Measurements from ENCODE around the gene CHD3. TPM values are rescaled to one million over a fixed set of nuclear protein-coding genes. Genes with fewer than 3 reads are reported as not detected.

Gene CHD3
- total RNA-seq, 1 experiment from 2014 or later, result 84.6 TPM

GRCh38 chr17:7922269-7922844 is 33.8 kb downstream of the CHD3 start:
- BruUV-seq (replicated peaks), result no TSS peak
- Histone ChIP-seq H3K9me3 (ENCODE audit: control insufficient read depth, insufficient read depth, low read depth, low read length) (no peaks in the 10 kb centered on the region), H3K4me3 (ENCODE audit: low read depth in 2 of 2, low read length in 2 of 2) (peak overlapping the region; percentile 31 to 52), H3K36me3 (ENCODE audit: control insufficient read depth, insufficient read depth, low read length) (no peaks in the 10 kb centered on the region), H3K4me1 (ENCODE audit: control insufficient read depth, insufficient read depth, low read length) (no peaks in the 10 kb centered on the region; the same call in 1 of the 2 replicates), H3K27ac (ENCODE audit: low read length) (peak overlapping the region; percentile 82), H3K27me3 (ENCODE audit: control insufficient read depth, insufficient read depth, low read length) (no peaks in the 10 kb centered on the region)
- intact Hi-C loops (cut with micrococcal nuclease; ENCODE audit: unreplicated experiment), result no loop called here
- ATAC-seq (no peak; the same call in 1 of the 2 replicates), DNase-seq (ENCODE audit: low read depth, low spot score) (no peak)
- POLR2A ChIA-PET, result no interaction called here
- TF ChIP-seq REST (IDR thresholded peaks at IDR 0.05; ENCODE audit: insufficient read depth in 1 of 2, low read depth in 2 of 2, low read length in 1 of 2) (no peak), POLR2AphosphoS5 (IDR thresholded peaks at IDR 0.05; ENCODE audit: low read depth, low read length) (no peak), TCF7L2 (IDR thresholded peaks at IDR 0.05; ENCODE audit: low read depth, low read length) (no peak), SIN3A (IDR thresholded peaks at IDR 0.05; ENCODE audit: borderline replicate concordance, insufficient read depth, low read depth, low read length) (no peak), CTCF (IDR thresholded peaks at IDR 0.05) (no peak)
- in situ Hi-C loops (cut with HindIII; ENCODE audit: low pct_unique_long_range_greater_than_20kb, low sequenced_read_pairs), result no loop called here
- CTCF ChIA-PET, result no interaction called here

GRCh38 chr17:7922845-7923628 is 34.4 kb downstream of the CHD3 start:
- in situ Hi-C loops (cut with HindIII; ENCODE audit: low pct_unique_long_range_greater_than_20kb, low sequenced_read_pairs) (no loop called here), intact Hi-C loops (cut with micrococcal nuclease; ENCODE audit: unreplicated experiment) (no loop called here)
- peak; percentile 90 for ATAC-seq
- no peak for DNase-seq (ENCODE audit: low read depth, low spot score)
- ChIA-PET POLR2A (no interaction called here), CTCF (no interaction called here)
- H3K36me3 ChIP-seq (ENCODE audit: control insufficient read depth, insufficient read depth, low read length), result no peaks in the 10 kb centered on the region
- H3K4me1 ChIP-seq (ENCODE audit: control insufficient read depth, insufficient read depth, low read length), result no peaks in the 10 kb centered on the region; the same call in 1 of the 2 replicates
- H3K27me3 ChIP-seq (ENCODE audit: control insufficient read depth, insufficient read depth, low read length), result no peaks in the 10 kb centered on the region
- H3K9me3 ChIP-seq (ENCODE audit: control insufficient read depth, insufficient read depth, low read depth, low read length), result no peaks in the 10 kb centered on the region
- H3K4me3 ChIP-seq (ENCODE audit: low read depth in 2 of 2, low read length in 2 of 2), result peak overlapping the region; percentile 31 to 52
- H3K27ac ChIP-seq (ENCODE audit: low read length), result peak overlapping the region; percentile 82
- BruUV-seq (replicated peaks), result no TSS peak
- TF ChIP-seq CTCF (IDR thresholded peaks at IDR 0.05) (no peak), REST (IDR thresholded peaks at IDR 0.05; ENCODE audit: insufficient read depth in 1 of 2, low read depth in 2 of 2, low read length in 1 of 2) (no peak), SIN3A (IDR thresholded peaks at IDR 0.05; ENCODE audit: borderline replicate concordance, insufficient read depth, low read depth, low read length) (no peak), TCF7L2 (IDR thresholded peaks at IDR 0.05; ENCODE audit: low read depth, low read length) (0 out of 2 replicates have a peak, but pooled peaks have one; percentile 7)
